ENCODE measurements around the gene FARSA.
A peak's percentile ranks its signal among the peaks of the same experiment; 100 is the strongest.
"Not testable (repeated sequence)": the region's sequence is repeated elsewhere in the genome, so short reads cannot be mapped to it uniquely, and the experiment has no call there.

FARSA gene

DNA sequence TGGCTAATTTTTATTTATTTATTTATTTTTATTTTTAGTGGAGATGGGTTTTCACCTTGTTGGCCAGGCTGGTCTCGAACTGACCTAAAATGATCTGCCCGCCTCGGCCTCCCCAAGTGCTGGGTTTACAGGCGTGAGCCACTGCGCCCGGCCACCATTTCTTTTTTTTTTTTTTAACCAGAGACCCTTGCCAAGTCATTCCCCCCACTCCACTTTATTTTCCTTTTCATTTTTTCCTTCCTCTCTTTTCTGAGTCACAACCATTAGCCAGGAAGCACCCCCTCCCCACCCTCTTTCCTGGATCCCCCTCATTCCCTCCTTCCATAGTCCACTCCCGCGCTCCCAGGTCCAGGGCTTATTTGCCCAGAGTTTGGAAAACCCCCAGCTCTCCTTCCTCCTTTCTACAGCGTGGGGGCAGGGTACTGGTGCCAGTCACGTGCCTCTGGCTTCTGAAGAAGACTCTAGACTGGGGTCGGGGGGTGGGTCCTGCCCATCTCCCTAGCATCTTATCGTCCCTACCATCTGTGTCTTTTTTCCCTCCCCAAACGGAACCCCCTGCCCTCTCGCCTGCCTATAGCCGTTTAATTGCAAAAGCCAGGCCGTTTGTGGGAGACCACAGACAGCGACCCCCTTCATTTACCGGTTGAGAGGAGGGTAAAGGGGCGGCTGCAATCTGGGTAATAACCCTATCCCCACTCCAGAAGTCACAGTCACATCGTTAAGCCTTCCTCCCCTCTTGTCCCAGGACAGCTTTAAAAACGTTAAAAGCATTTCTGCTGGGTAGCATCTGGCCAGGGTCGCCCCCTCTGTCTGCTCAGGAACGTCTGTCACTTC is 3.8 kb upstream of the FARSA start:
- no peak for DNase-seq

- DNase-seq = no peak
Observed at GRCh38 chr19:12936582-12936981, 3.1 kb upstream of the FARSA start.

DNA sequence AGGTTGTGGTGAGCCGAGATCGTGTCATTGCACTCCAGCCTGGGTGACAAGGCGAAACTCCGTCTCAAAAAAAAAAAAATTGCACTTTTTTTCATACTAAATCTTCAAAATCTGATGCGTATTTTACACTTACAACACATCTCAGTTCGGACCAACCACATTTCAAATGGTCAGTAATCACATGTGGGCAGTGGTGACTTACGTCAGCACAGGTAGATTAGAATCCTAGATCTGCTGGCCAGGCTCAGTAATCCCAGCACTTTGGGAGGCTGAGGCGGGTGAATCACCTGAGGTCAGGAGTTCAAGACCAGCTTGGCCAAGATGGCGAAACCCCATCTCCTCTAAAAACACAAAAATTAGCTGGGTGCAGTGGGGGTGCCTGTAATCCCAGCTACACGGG is 1.6 kb upstream of the FARSA start:
- no peak for DNase-seq

DNA sequence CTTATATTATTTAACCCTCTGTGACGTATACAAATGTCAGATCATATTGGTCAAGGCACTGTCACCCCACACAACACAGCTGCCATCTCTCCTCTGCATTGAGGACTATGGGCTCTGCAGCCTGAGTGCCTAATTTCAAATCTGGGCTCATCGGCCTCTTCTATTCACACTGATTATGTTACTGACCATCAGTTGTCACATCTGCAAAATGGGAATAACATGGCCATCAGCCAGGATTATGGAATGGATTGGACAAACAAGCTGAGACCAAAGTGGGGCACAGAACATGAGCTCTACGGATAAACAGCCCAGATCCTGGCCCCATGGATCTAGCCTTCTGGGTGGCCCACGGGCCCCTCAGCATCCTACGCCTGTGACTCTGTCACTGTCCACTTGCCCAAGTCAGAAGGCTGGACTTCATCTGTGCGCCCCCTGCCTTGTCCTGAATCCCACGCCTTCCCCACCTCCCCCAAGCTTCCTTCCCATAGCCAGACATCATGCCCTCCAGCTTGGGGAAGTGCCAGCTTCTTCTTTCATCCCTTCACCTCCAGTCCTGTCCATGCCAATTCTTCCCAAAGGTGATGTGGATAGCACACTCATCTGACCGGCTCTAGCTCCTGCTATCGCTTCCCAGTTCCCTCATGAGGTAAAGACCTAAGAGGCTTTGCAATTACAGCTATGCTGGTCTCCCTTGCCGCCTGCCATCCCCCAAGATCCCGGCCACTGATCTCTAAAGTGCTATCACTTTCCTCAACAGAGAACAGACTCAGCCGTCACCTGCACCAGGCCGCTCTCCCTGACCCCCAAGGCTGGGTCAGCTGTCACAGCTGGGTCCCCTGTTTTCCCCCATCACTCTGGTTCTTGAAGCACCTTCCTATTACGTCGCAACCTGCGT is 872 bp downstream of the FARSA start:
- no peak for DNase-seq

- DNase-seq = no peak
Observed at GRCh38 chr19:12930002-12930645, 3.4 kb downstream of the FARSA start.

DNA sequence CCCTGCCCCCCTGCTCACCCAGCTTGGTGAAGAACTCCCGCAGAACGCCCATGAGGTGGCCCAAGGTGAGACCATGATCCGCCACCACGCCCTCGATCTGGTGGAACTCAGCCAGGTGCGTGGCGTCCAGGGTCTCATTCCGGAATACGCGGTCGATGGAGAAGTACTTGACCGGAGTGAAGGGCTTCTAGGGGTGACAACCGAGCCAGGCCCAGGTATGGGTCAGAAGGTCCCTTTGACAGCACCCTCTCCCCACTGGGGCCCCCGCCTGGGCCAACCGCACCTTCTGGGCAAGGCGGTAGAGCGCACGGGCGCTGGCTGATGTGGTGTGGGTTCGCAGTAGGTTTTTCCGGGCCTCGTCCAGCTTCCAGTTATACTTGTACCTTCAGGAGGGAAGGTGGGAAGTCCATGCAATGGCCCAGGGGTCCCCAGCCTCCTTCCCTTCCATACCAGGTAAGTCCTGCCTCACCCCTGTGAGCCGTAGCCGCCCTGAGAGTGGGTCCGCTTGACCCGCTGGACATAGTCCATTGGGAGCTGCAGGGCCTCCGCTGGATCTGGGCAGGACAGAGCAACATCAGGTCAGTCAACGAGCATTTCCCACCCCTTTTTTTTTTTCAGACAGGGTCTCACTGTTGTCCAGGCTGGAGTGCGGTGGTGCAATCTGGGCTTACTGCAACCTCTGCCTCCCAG is 8.7 kb downstream of the FARSA start:
- no peak for DNase-seq

DNA sequence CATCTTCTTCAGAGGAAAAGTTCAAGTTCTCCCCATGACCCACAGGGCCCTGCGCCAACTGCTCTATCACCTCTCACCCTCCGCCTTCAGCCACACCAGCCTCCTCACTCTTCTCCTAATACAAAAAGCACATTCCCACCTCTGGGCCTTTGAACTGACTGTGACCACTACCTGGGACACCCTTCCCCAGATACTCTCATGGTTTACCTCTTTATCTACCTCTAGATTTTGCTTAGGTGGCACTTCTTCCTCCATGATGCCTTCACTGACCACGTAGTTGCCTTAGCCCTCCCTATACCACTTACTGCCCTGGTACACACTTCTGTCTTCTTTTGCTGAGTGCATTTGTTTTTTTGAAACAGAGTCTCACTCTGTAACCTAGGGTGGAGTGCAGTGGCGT is 10.6 kb downstream of the FARSA start:
- no peak for DNase-seq

DNA sequence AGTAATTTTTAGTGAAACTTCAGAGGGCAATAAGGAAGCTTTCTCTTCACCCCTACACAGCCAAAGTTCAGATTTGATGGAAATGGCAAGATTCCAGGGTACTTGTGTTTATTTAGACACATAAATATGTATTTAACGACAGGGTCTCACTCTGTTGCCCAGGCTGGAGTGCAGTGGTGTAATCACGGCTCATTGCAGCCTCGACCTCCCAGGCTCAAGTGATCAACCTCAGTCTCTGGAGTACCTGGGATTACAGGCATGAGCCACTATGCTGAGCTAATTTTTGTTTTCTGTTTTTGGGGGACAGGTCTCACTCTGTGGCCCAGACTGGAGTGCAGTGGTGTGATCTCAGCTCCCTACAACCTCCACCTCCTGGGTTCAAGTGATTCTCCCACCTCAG is 12.5 kb downstream of the FARSA start:
- no peak for DNase-seq

- DNase-seq = no peak
Observed at GRCh38 chr19:12918253-12918652, 15.3 kb downstream of the FARSA start.

GRCh38 chr19:12915860-12916259 is 17.7 kb downstream of the FARSA start:
- DNase-seq = not testable (repeated sequence)

GRCh38 chr19:12913851-12914690 is 19.4 kb downstream of the FARSA start:
- DNase-seq = peak; percentile 14

GRCh38 chr19:12913011-12913561 is 20.4 kb downstream of the FARSA start:
- DNase-seq = no peak

DNA sequence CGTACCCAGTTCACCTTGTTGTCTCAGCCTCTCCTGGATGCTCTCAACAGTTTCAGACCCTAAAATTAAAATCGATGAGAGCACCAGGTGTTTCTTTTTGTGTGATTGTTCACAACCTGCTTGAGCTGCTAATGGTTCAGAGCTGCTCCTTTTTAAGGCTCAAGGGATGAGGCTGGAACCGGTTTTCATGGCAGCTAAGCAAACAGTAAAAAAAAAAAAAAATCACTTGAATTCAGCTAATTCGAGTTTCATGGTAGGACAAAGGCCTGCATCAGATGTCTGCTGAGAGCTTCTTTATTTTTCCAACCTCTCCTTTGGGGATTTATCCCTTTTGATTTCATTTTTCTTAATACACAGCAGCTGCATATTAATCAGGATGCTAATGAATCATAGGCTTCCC is 20.9 kb downstream of the FARSA start:
- DNase-seq = no peak

DNA sequence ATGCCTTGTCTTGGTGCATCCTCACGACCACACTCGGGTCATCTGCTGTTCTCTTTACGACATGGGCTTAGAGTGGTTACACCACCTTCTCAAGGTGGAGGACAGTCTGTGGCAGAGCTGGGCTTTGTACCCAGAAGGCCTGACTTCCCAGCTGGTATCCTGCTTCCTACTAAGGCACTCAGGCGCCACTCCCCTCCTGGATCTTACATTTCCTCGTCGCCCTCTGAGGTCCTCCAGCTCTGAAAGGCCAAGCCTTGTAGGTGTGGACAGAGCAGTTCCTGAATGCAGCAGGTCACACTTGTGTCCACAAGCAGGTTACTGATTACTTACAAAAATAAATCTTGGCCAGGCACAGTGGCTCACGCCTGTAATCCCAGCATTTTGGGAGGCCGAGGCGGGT is 26.3 kb downstream of the FARSA start:
- no peak for DNase-seq

- no peak for DNase-seq
Observed at GRCh38 chr19:12899891-12900518, 33.5 kb downstream of the FARSA start.

GRCh38 chr19:12896460-12896859 is 37.1 kb downstream of the FARSA start:
- DNase-seq = no peak

GRCh38 chr19:12893582-12893981 is 39.9 kb downstream of the FARSA start:
- no peak for DNase-seq

DNA sequence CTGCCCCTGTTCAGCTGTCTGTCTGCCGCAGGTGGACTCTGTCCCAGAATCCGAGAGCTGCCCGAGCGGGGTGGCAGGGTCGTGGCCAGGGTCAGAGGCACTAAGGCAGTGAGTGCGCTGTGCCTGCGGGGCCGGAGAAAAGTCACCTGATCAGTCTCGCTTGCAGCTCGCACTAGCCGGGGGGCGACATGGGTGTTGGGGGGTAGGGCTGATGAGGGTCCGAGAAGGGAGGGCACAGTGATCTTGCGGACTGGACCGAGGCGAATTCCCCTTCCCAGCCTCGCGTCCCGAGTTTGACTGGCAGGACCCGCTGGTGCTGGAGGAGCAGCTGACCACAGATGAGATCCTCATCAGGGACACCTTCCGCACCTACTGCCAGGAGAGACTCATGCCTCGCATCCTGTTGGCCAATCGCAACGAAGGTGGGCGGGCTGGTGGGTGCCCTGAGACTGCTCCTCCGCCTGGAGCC is 41.9 kb downstream of the FARSA start:
- DNase-seq = no peak

DNA sequence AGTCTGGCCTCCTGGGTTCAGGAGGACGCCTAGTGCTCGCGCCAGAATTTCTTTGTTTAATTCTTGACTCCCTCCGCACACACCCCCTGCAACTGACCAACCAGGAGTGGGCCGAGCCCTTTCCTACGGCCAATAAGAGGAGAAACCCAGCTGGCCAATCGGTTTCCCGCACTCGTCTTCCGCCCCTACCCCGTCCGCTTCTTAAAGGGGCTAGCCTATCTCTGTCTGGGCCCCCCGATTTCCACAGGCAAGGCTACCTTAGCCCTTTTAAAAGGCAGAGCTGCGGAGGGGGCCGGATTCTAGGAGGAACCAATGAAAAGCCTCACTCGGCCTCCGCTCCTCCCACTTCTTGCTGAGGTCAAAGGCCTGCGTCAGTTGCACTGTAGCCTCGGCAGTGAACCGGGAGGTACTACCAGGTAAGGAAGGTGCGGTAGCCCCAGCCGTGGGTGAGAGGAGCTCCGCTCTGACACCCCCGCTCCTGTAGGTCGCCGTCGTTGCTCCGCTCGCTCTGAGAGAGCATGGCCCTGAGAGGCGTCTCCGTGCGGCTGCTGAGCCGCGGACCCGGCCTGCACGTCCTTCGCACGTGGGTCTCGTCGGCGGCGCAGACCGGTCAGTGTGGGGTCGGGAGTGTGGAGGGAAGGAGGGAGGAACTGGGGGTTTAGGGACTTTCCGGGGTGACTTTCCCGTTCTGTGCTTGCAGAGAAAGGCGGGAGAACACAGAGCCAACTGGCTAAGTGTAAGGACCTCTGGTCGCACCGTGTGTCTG is 42.5 kb downstream of the FARSA start, which contains the start of gene GCDH:
Gene GCDH (plus strand): TSS at position 374 of the 766 bp plus-strand sequence. CDS start 145 bp downstream, at position 519.
- DNase-seq = peak; percentile 94

DNA sequence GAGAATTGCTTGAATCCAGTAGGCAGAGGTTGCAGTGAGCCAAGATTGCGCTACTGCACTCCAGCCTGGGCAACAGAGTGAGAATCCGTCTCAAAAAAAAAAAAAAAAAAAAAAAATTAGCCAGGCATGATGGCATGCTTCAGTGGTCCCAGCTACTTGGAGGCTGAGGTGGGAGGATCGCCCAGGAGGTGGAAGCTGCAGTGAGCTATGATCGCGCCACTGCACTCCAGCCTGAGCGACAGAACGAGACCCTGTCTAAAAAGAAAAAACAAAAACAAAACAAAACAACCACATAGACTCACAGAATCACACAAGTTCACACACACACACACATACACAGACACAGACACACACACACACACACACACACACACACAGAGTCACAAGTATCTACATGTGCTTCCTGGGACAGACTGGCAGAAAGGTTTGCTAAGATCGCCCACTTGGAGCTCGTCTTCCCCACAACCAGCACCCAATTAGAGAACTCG is 43.2 kb downstream of the FARSA start:
- not testable (repeated sequence) for DNase-seq

All from effector CD8-positive, alpha-beta T cell (primary cell).